Kidney (tissue), 14 donors: ENCODE results near the gene TBC1D2. TPM values are rescaled to one million over a fixed set of nuclear protein-coding genes. Genes with fewer than 3 reads are reported as not detected.

ENCODE experiments used
- DNase-seq, 5 donors: peaks; one replicate each; pipeline ENCODE4 v3.0.0-alpha.2; 2013 to 2020
- FAIRE-seq: peaks from 2 replicates; lab custom pipeline; 2012; peaks lifted over from hg19 to GRCh38; lab: Jason Lieb, UNC
- H3K27ac ChIP-seq, 2 donors: one replicate each; pipeline ENCODE4 v1.7.0; 2013; ENCODE audit warnings: low read depth in 2 of 2, low read length in 2 of 2, inconsistent platforms in 1 of 2
- H3K27me3 ChIP-seq: one replicate; pipeline ENCODE4 v1.7.1; 2013; ENCODE audit warnings: low read length, inconsistent platforms; ENCODE audit not compliant: control insufficient read depth, insufficient read depth
- H3K36me3 ChIP-seq, 3 donors: one replicate each; pipeline versions ENCODE4 v1.7.0 to v1.7.1; 2013; ENCODE audit warnings: low read length in 3 of 3, control low read depth in 1 of 3, inconsistent platforms in 1 of 3; ENCODE audit not compliant: insufficient read depth in 3 of 3, control insufficient read depth in 2 of 3
- H3K4me1 ChIP-seq, 3 donors: one replicate each; pipeline versions ENCODE4 v1.7.0 to v1.7.1; 2013; ENCODE audit warnings: low read length in 3 of 3, inconsistent platforms in 1 of 3, low read depth in 1 of 3; ENCODE audit not compliant: control insufficient read depth in 2 of 3, insufficient read depth in 2 of 3
- H3K4me3 ChIP-seq, 3 donors: one replicate each; pipeline versions ENCODE4 v1.7.0 to v1.8.1; 2013; ENCODE audit warnings: low read length in 3 of 3, control low read depth in 1 of 3, inconsistent platforms in 1 of 3
- H3K9ac ChIP-seq, 3 donors: one replicate each; pipeline versions ENCODE4 v1.7.0 to v1.7.1; 2013; ENCODE audit warnings: low read length in 3 of 3, control low read depth in 1 of 3, inconsistent platforms in 1 of 3
- H3K9me3 ChIP-seq, 3 donors: one replicate each; pipeline versions ENCODE4 v1.7.0 to v1.7.1; 2013; ENCODE audit warnings: low read length in 3 of 3, control low read depth in 1 of 3, inconsistent platforms in 1 of 3; ENCODE audit not compliant: control insufficient read depth in 2 of 3, insufficient read depth in 1 of 3
- intact Hi-C: fragments of 100-400 bp; cut with DNase I; formaldehyde crosslinking; loops from one replicate; pipeline ENCODE4 v1.11.1; 2022
- polyA plus RNA-seq: library from polyadenylated mRNA; stranded (reverse); fragments of 350-450 nt; fragmentation: Illumina TruSeq; extraction: RNeasy Lipid Tissue Mini Kit (QIAGEN cat#74804); gene quantifications from one replicate; pipeline ENCODE4 v1.2.3, GENCODE V29; 2014; ENCODE audit warnings: low read depth, low replicate concordance; ENCODE audit not compliant: insufficient read depth
- total RNA-seq: library from RNA; stranded (reverse); fragmentation: NEBNext Ultra II Directional; extraction: Animal tissue kit (Norgen Biotek cat#: 25700); gene quantifications from one replicate; pipeline ENCODE4 v1.2.1, GENCODE V29; 2021
- TF ChIP-seq, protein P1 (sequence below): IDR thresholded peaks from 3 replicates; pipeline ENCODE4 v1.5.1; 2012; ENCODE audit warnings: mild to moderate bottlenecking, moderate library complexity, borderline replicate concordance; ENCODE audit not compliant: insufficient read depth; ENCODE audit errors: extremely low read depth
- donor health status: control.
- donor health status: control.
- donor health status: control.
- donor health status: control.
- donor health status: control.
- donor health status: DM: yes; HTN: yes; CAD: no.
- donor health status: Normal renal cell carcinoma (clear cell type).

Gene TBC1D2
- total and polyA plus RNA-seq, 2 donors from 2014 or later: 7.7 to 19.6 TPM

DNA sequence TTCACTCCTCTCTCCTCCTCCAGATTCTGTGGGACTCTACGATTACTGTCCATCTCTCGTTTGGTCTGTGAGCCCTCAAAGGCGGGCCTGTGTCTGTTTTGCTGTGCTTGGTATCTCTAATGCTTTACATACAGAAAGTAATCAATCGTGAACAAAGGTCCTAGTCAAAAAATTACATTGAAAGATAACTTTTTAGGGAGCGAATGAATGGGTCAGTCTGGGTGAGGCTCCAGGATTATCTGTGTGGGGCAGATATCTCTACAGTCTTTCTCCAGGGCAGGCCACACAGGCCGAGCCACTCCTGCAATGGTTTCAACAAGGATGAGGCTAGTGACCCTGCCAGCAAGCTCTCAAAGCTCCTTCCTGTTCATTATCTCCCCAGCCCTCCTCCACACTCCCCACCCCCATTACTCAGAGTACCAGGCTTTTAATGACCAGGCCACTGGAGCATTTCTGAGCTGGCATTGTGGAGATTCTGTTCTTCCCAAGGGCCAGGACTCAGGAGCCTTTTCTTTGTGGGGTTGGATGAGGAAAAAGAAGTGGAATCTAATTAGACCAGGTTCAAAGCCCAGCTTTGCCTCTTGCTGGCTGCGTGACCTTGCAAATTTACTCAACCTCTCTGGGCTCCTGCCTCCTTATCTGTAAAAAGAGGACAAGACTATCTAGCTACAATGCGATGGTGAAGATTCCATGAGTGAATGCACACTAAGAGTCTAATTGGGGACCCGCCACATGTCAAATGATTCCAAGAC is 73.2 kb downstream of the TBC1D2 start:
- TF ChIP-seq, protein P1, sequence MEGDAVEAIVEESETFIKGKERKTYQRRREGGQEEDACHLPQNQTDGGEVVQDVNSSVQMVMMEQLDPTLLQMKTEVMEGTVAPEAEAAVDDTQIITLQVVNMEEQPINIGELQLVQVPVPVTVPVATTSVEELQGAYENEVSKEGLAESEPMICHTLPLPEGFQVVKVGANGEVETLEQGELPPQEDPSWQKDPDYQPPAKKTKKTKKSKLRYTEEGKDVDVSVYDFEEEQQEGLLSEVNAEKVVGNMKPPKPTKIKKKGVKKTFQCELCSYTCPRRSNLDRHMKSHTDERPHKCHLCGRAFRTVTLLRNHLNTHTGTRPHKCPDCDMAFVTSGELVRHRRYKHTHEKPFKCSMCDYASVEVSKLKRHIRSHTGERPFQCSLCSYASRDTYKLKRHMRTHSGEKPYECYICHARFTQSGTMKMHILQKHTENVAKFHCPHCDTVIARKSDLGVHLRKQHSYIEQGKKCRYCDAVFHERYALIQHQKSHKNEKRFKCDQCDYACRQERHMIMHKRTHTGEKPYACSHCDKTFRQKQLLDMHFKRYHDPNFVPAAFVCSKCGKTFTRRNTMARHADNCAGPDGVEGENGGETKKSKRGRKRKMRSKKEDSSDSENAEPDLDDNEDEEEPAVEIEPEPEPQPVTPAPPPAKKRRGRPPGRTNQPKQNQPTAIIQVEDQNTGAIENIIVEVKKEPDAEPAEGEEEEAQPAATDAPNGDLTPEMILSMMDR: no peak
- no peaks in the 10 kb centered on the region for H3K27me3 ChIP-seq
- no peak overlapping the region for H3K4me3 ChIP-seq
- no peaks in the 10 kb centered on the region for H3K9me3 ChIP-seq
- intact Hi-C loops: no loop called here
- H3K36me3 ChIP-seq: no peaks in the 10 kb centered on the region
- DNase-seq (peak in 1 of 5 donors; percentile 29), FAIRE-seq (no peak)
- H3K4me1 ChIP-seq: no peaks in the 10 kb centered on the region
- no peak overlapping the region for H3K9ac ChIP-seq
- H3K27ac ChIP-seq: no peak overlapping the region

- Histone ChIP-seq H3K36me3 (no peaks in the 10 kb centered on the region), H3K4me1 (no peaks in the 10 kb centered on the region), H3K9me3 (no peaks in the 10 kb centered on the region), H3K27ac (no peak overlapping the region), H3K27me3 (no peaks in the 10 kb centered on the region), H3K9ac (no peak overlapping the region), H3K4me3 (no peak overlapping the region)
- FAIRE-seq: no peak
- DNase-seq: no peak
- intact Hi-C loops: no loop called here
- TF ChIP-seq, protein P1: no peak
Observed at GRCh38 chr9:98181746-98182068, 73.7 kb downstream of the TBC1D2 start.

DNA sequence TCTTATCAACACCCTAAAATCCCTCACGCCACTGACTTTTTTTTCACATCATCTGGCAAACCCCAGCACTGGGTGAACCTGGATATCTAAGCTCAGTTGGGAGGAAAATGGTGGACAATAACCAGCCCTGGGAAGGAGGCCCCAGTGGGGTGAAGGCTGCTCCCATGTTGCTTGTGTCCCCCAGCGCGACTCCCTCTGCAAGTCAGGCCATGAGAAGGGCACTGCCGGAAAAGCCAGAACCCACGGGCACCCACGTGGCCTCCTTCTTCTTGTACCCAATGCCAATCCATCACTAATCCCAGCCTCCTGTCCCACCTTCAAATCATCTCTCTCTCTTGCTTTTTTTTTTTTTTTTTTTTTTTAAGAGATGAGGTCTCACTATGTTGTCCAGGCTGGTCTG is 74.5 kb downstream of the TBC1D2 start:
- no peak for FAIRE-seq

More for the DNA sequence above, 74.5 kb downstream of the TBC1D2 start:
- Histone ChIP-seq H3K9ac (no peak overlapping the region), H3K4me3 (no peak overlapping the region), H3K27ac (no peak overlapping the region), H3K27me3 (no peaks in the 10 kb centered on the region), H3K4me1 (no peaks in the 10 kb centered on the region), H3K36me3 (no peaks in the 10 kb centered on the region), H3K9me3 (no peaks in the 10 kb centered on the region)
- intact Hi-C loops: no loop called here
- DNase-seq: no peak
- TF ChIP-seq, protein P1: no peak
